Measurements from ENCODE around the gene SP100.
"Not testable (repeated sequence)": the region's sequence is repeated elsewhere in the genome, so short reads cannot be mapped to it uniquely, and the experiment has no call there.

SP100 gene

DNA sequence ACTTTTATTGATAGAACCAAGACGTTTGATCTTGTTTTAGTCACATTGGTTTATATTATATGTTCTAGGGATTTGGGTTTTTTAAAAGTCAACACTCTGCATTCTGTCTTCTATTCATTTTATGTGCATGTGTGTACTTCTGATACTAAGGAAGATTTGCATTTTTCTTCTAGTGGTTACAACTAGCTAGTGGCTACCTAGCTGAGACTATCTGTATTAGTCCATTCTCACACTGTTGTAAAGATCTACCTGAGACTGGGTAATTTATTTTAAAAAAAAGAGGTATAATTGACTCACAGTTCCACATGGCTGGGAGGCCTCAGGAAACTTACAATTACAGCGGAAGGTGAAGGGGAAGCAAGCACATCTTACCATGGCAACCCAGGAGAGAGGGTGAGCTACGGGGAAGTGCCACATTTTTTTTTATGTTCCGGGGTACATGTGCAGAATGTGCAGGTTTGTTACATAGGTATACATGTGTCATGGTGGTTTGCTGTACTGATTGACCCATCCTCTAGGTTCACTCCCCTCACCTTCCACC, 69.9 kb downstream of the SP100 start:
- H3K9me3 ChIP-seq (ENCODE audit: control insufficient read depth, low read length): no peaks in the 10 kb centered on the region
- H3K36me3 ChIP-seq (ENCODE audit: control insufficient read depth, insufficient read depth, low read length): no peaks in the 10 kb centered on the region
- no peak overlapping the region for H3K4me3 ChIP-seq (ENCODE audit: low read length)
- no peaks in the 10 kb centered on the region for H3K4me1 ChIP-seq (ENCODE audit: control insufficient read depth, insufficient read depth, low read length)
- H3K9ac ChIP-seq (ENCODE audit: low read length): no peak overlapping the region
- H3K27me3 ChIP-seq (ENCODE audit: control insufficient read depth, insufficient read depth, low read length): no peaks in the 10 kb centered on the region

DNA sequence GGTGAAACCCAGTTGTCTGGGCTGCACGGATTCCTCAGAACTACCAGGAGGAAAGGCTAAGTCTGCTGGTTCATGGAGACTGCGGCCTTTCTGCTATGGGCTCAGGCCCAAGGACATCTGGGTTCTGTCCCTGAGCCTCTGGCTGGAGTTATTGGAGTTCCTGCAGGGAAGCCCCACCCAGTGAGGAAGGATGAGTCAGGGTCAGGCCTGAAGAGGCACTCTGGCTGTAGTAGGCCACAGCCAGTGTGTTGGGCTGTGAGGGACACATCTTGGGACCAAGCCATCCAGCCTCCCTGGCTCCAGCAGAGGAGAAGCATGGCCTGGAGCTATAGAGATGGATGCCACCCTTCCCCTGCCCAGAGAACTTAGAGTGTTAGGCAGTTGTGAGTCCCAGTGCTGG, 75.2 kb downstream of the SP100 start:
- not testable (repeated sequence) for H3K4me3 ChIP-seq (ENCODE audit: low read length); H3K27me3 ChIP-seq (ENCODE audit: control insufficient read depth, insufficient read depth, low read length); H3K36me3 ChIP-seq (ENCODE audit: control insufficient read depth, insufficient read depth, low read length); H3K9me3 ChIP-seq (ENCODE audit: control insufficient read depth, low read length); H3K9ac ChIP-seq (ENCODE audit: low read length); H3K4me1 ChIP-seq (ENCODE audit: control insufficient read depth, insufficient read depth, low read length)

DNA sequence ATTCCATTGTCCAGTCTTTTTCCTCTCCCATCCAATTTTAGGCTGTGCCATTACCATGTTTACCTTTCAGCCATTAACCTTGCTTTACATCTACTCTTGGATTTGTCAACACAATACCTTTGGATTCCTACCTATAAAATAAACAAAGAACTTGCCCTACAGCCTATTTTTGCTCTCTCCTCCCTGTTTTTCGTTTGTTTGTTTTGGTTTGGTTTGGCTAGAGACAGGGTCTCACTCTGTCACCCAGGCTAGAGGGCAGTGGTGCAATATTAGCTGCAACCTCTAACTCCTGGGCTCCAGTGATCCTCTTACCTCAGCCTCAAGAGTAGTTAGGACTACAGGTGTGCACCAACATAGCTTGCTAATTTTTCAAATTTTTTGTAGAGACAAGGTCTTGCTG, 76.1 kb downstream of the SP100 start:
- no peak overlapping the region for H3K9ac ChIP-seq (ENCODE audit: low read length)
- peaks cover 7% of the 10 kb centered on the region for H3K4me1 ChIP-seq (ENCODE audit: control insufficient read depth, insufficient read depth, low read length)
- no peak overlapping the region for H3K4me3 ChIP-seq (ENCODE audit: low read length)
- peaks cover 7% of the 10 kb centered on the region for H3K36me3 ChIP-seq (ENCODE audit: control insufficient read depth, insufficient read depth, low read length)
- H3K27me3 ChIP-seq (ENCODE audit: control insufficient read depth, insufficient read depth, low read length): no peaks in the 10 kb centered on the region
- H3K9me3 ChIP-seq (ENCODE audit: control insufficient read depth, low read length): no peaks in the 10 kb centered on the region

DNA sequence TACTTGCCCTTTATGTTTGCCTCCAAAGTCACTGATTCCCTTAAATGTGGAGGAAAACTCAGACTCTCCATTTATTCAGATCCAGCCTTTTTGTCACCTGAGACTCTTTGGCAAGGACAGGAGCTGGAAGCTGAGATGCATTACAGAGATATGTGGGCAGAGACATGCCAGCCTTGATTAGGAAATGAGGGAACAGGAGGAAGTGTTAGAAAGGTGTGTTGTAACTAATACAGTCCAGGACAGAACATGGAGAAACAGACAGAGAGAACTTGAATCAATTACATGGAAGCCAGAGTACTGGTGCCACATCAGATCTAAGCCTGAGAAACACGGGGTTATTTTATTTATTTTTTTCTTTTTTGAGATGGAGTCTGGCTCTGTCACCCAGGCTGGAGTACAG, 79.0 kb downstream of the SP100 start:
- Histone ChIP-seq H3K4me1 (ENCODE audit: control insufficient read depth, insufficient read depth, low read length) (peaks cover 7% of the 10 kb centered on the region), H3K9ac (ENCODE audit: low read length) (no peak overlapping the region), H3K4me3 (ENCODE audit: low read length) (no peak overlapping the region), H3K27me3 (ENCODE audit: control insufficient read depth, insufficient read depth, low read length) (no peaks in the 10 kb centered on the region), H3K9me3 (ENCODE audit: control insufficient read depth, low read length) (no peaks in the 10 kb centered on the region), H3K36me3 (ENCODE audit: control insufficient read depth, insufficient read depth, low read length) (peaks cover 7% of the 10 kb centered on the region)

DNA sequence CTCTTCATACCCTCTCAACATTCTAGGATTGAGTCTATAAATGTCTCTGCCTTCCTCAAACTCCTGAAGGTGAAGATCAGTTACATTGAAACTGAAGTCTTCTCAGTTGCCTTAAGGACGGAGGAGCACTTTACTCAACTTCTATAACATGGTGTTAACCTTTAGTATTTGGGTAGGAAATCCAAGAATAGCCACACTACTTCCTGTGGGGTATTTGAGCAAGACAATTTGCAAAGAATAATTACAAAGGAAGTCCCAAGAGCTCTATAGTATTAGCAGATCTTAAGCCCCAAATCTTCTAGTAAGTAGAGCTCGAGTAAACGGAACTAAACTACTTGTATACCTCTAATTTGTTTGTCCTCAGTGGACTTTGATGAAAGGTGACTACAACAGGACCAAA, 80.9 kb downstream of the SP100 start:
- H3K4me1 ChIP-seq (ENCODE audit: control insufficient read depth, insufficient read depth, low read length): no peaks in the 10 kb centered on the region
- H3K27me3 ChIP-seq (ENCODE audit: control insufficient read depth, insufficient read depth, low read length): no peaks in the 10 kb centered on the region
- no peak overlapping the region for H3K4me3 ChIP-seq (ENCODE audit: low read length)
- no peak overlapping the region for H3K9ac ChIP-seq (ENCODE audit: low read length)
- no peaks in the 10 kb centered on the region for H3K9me3 ChIP-seq (ENCODE audit: control insufficient read depth, low read length)
- peaks cover 7% of the 10 kb centered on the region for H3K36me3 ChIP-seq (ENCODE audit: control insufficient read depth, insufficient read depth, low read length)

DNA sequence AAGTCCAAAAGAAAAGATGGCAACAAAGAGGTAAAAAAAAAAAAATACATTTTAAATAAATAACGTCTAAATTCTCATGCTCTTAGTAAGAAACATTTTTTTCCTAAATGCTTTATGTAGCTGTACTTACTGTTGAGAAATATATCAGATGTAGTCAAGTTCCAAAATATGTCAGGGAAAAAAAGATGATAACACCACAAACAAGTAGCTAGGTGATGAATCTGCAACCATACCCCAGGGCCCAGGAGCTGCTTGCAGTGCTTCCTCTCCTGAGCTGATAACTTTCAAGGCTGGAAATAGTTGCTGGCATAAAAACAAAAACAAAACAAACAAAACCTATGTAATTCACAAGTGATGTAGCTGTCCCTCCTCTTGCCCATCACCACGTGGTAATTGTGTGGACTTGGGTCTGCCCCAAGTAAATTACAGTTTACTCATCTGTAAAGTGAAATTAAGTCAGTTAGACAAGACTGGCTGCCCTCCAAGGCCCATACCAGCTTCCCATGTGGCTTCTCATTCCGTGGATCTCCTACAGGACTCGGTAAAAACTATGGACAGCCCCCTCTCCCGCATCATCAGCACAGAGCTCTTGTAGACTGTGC, 82.6 kb downstream of the SP100 start:
- H3K27me3 ChIP-seq (ENCODE audit: control insufficient read depth, insufficient read depth, low read length): no peaks in the 10 kb centered on the region
- no peaks in the 10 kb centered on the region for H3K9me3 ChIP-seq (ENCODE audit: control insufficient read depth, low read length)
- peaks cover 7% of the 10 kb centered on the region for H3K36me3 ChIP-seq (ENCODE audit: control insufficient read depth, insufficient read depth, low read length)
- H3K4me3 ChIP-seq (ENCODE audit: low read length): no peak overlapping the region
- no peak overlapping the region for H3K9ac ChIP-seq (ENCODE audit: low read length)
- no peaks in the 10 kb centered on the region for H3K4me1 ChIP-seq (ENCODE audit: control insufficient read depth, insufficient read depth, low read length)

DNA sequence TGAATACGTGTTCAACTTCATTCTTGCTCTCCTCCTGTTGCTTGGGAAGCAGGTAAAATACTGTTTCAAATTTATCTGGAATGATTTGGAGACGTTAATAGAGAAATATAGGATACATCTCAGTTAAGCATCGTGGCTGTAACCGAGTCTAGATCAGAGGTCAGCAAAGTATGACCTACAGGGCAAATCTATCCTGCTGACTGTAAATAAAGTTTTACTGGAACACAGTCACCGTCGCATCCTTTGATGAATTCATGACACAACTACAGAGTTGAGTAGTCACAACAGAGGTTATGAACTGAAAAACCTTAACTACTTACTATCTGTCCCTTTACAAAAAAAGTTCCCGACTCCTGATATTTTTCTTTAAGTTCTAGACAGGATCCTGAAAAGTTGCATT, 86.6 kb downstream of the SP100 start:
- Histone ChIP-seq H3K4me1 (ENCODE audit: control insufficient read depth, insufficient read depth, low read length) (no peaks in the 10 kb centered on the region), H3K9me3 (ENCODE audit: control insufficient read depth, low read length) (no peaks in the 10 kb centered on the region), H3K27me3 (ENCODE audit: control insufficient read depth, insufficient read depth, low read length) (no peaks in the 10 kb centered on the region), H3K4me3 (ENCODE audit: low read length) (no peak overlapping the region), H3K9ac (ENCODE audit: low read length) (no peak overlapping the region), H3K36me3 (ENCODE audit: control insufficient read depth, insufficient read depth, low read length) (no peaks in the 10 kb centered on the region)

DNA sequence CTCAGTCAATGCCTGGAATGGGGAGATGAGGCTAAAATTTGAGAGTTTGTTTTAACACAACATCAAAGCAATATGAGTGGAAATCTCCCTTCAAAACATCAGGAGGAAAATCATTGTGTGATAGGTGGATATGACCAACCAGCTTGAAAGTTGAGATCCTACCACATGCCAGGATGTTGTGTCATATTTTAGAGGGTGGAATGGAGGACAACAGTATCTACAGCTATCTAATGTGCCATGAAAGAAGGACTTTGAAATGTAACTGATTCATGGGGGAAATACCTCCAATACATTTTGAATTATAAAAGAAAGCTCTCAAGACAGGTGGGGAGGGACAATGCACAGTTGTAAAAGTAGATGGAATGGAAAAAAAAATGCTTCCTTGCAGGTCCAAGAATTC, 87.8 kb downstream of the SP100 start:
- H3K4me3 ChIP-seq (ENCODE audit: low read length): no peak overlapping the region
- no peaks in the 10 kb centered on the region for H3K27me3 ChIP-seq (ENCODE audit: control insufficient read depth, insufficient read depth, low read length)
- no peaks in the 10 kb centered on the region for H3K4me1 ChIP-seq (ENCODE audit: control insufficient read depth, insufficient read depth, low read length)
- H3K9me3 ChIP-seq (ENCODE audit: control insufficient read depth, low read length): no peaks in the 10 kb centered on the region
- no peaks in the 10 kb centered on the region for H3K36me3 ChIP-seq (ENCODE audit: control insufficient read depth, insufficient read depth, low read length)
- H3K9ac ChIP-seq (ENCODE audit: low read length): no peak overlapping the region

DNA sequence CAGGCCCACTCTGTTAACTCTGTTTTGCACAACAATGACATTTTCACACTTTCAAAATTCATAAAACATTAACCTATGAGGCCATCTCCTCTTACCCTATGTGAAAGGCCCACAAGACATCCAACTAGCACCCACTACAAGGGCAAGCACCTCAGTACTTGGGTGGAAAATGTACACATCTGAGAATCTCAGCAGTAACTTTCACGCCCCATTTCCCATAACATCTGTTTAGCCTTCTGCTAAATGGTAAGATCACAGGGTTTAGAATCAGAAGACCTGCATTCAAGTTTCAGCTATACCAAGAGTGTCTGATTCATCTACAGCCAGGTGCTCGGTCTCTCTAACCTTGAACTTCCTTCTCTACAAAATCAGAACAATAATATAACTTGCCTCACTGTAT, 89.2 kb downstream of the SP100 start:
- Histone ChIP-seq H3K27me3 (ENCODE audit: control insufficient read depth, insufficient read depth, low read length) (no peaks in the 10 kb centered on the region), H3K4me1 (ENCODE audit: control insufficient read depth, insufficient read depth, low read length) (no peaks in the 10 kb centered on the region), H3K4me3 (ENCODE audit: low read length) (no peak overlapping the region), H3K9me3 (ENCODE audit: control insufficient read depth, low read length) (no peaks in the 10 kb centered on the region), H3K9ac (ENCODE audit: low read length) (no peak overlapping the region), H3K36me3 (ENCODE audit: control insufficient read depth, insufficient read depth, low read length) (no peaks in the 10 kb centered on the region)

DNA sequence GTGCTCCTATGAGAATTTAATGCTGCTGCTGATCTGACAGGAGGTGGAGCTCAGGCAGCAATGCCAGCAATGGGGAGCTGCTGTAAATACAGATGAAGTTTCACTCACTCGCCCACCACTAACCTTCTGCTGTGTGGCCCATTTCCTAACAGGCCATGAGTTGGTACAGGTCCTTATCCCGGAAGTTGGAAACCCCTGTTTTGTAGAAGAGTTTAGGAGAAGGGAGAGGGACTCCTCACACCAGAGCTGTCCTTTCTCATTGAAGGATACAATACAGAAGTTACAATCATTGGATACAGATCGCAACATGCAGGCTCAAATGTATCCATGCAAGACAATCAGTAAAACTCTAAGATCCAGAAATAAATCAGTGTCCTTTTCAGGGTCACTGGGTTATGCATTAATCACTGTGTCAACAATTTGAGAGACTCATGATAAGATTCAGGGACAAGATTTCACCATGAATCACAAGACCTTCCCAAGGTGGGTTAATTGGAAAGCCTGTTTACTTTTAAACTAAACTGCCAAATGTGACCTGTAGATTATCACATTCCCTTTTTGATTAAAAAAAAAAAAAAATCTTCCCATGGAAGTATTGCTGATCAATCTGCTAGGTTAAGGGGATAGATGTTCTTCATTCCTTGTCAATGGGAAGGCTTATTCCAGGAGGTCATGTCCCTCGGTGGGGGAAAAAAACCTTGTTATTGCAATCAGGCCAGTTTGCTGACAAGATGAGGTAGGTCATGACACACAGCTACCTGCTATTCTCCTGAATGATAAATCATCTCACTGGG, 97.2 kb downstream of the SP100 start:
- Histone ChIP-seq H3K9ac (ENCODE audit: low read length) (no peak overlapping the region), H3K4me1 (ENCODE audit: control insufficient read depth, insufficient read depth, low read length) (no peaks in the 10 kb centered on the region), H3K4me3 (ENCODE audit: low read length) (no peak overlapping the region), H3K36me3 (ENCODE audit: control insufficient read depth, insufficient read depth, low read length) (no peaks in the 10 kb centered on the region), H3K9me3 (ENCODE audit: control insufficient read depth, low read length) (no peaks in the 10 kb centered on the region), H3K27me3 (ENCODE audit: control insufficient read depth, insufficient read depth, low read length) (no peaks in the 10 kb centered on the region)

DNA sequence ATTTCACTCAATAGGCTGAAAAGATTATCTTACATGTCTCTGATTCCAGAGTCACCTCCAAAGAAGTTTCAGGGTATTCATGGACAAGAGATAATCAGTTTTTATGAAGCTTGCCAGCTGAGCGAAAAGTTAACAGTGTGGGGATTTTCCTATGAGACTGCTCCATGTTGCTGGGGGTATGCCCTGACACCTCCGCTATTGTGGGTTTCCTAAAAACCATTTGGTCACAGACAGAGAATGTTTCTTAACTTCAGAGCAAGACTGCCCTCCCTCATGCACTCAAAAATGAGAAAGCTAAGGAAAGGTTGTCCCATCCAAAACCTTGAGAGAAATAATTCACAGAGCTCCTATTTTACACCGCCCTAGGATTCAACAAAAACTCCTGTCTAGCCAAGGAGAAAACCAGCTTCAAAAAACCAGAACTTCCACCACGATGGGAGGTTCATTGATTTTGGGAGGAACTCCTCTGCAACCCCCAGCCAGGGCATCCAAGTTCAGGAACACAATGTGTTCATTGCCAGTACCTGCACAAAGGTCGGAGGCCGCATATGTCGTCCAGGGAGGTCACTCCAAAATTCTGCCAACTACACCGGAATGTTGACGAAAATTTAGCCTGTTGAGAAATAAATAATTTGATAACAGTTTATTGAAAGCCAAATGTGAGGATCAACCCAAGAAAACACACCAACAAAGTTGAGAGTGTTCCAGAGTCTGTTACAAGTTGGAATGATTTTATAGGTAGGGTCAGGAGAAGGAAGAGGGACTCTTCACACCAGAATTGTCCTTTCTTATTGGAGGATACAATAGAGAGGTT, 104.3 kb downstream of the SP100 start:
- no peaks in the 10 kb centered on the region for H3K27me3 ChIP-seq (ENCODE audit: control insufficient read depth, insufficient read depth, low read length)
- H3K4me3 ChIP-seq (ENCODE audit: low read length): no peak overlapping the region
- no peaks in the 10 kb centered on the region for H3K4me1 ChIP-seq (ENCODE audit: control insufficient read depth, insufficient read depth, low read length)
- H3K36me3 ChIP-seq (ENCODE audit: control insufficient read depth, insufficient read depth, low read length): no peaks in the 10 kb centered on the region
- no peak overlapping the region for H3K9ac ChIP-seq (ENCODE audit: low read length)
- no peaks in the 10 kb centered on the region for H3K9me3 ChIP-seq (ENCODE audit: control insufficient read depth, low read length)

DNA sequence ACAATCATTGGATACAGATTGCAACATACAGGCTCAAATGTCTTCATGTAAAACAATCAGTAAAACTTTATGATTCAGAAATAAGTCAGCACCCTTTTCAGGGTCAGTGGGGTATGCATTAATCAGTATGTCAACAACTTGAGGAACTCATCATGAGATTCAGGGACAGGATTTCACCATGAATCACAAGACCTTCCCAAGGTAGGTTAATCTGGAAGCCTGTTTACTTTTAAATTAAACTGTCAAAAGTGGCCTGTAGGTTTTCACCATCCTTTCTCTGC, 104.8 kb downstream of the SP100 start:
- Histone ChIP-seq H3K4me3 (ENCODE audit: low read length) (no peak overlapping the region), H3K36me3 (ENCODE audit: control insufficient read depth, insufficient read depth, low read length) (no peaks in the 10 kb centered on the region), H3K9me3 (ENCODE audit: control insufficient read depth, low read length) (no peaks in the 10 kb centered on the region), H3K27me3 (ENCODE audit: control insufficient read depth, insufficient read depth, low read length) (no peaks in the 10 kb centered on the region), H3K9ac (ENCODE audit: low read length) (no peak overlapping the region), H3K4me1 (ENCODE audit: control insufficient read depth, insufficient read depth, low read length) (no peaks in the 10 kb centered on the region)

All from mucosa of stomach (tissue), 1 donor.